Left lung (tissue), 14 donors: ENCODE data around the gene PYGM. TPM values are rescaled to one million over a fixed set of nuclear protein-coding genes. Genes with fewer than 3 reads are reported as not detected.

Source experiments
- ATAC-seq: fragments of 200-7000 bp; cut with Tn5 transposase; one replicate; pipeline ENCODE4 v1.9.1; 2020; ENCODE audit warnings: moderate library complexity
- DNase-seq, 4 donors: peaks; one replicate each; pipeline ENCODE4 v3.0.0-alpha.2; 2013 to 2020
- H3K27ac ChIP-seq, 2 donors: fragments of 200-600 bp; sonication (generic) in 1 of 2; one replicate each; pipeline versions ENCODE4 v1.5.0 to v1.8.0; 2020 to 2021
- H3K27me3 ChIP-seq, 2 donors: fragments of 200-600 bp; sonication (generic) in 1 of 2; one replicate each; pipeline versions ENCODE4 v1.5.0 to v1.8.0; 2020 to 2021
- H3K36me3 ChIP-seq, 2 donors: fragments of 200-600 bp; sonication (generic) in 1 of 2; one replicate each; pipeline versions ENCODE4 v1.5.0 to v1.8.0; 2020 to 2021
- H3K4me1 ChIP-seq, 2 donors: fragments of 200-600 bp; one replicate each; pipeline ENCODE4 v1.8.0; 2021
- H3K4me3 ChIP-seq, 2 donors: fragments of 200-600 bp; sonication (generic) in 1 of 2; one replicate each; pipeline versions ENCODE4 v1.5.0 to v1.8.0; 2020 to 2021; ENCODE audit warnings: mild to moderate bottlenecking in 1 of 2
- H3K9me3 ChIP-seq, 2 donors: fragments of 200-600 bp; sonication (generic) in 1 of 2; one replicate each; pipeline versions ENCODE4 v1.5.0 to v1.8.0; 2020 to 2021
- CTCF ChIP-seq, 2 donors: fragments of 200-600 bp; sonication (generic) in 1 of 2; IDR thresholded peaks; one replicate each; pipeline versions ENCODE4 v1.5.0 to v1.8.0; 2021; ENCODE audit warnings: antibody characterized with exemption in 2 of 2
- intact Hi-C, 2 donors: fragments of 100-400 bp; cut with DNase I; formaldehyde crosslinking; loops; one replicate each; pipeline versions ENCODE4 v1.11.2 to v1.14.2; 2022
- long read RNA-seq, 12 donors: library from polyadenylated mRNA in 2 of 12; unstranded in 2 of 12; transcript quantifications; one replicate each; pipeline ENCODE4 v2.0.0 and lab custom pipeline, GENCODE V29; 2019 to 2026
- polyA plus RNA-seq, 6 donors: library from polyadenylated mRNA; unstranded; fragments of 120-200 nt; gene quantifications; one replicate each; pipeline ENCODE4 v1.2.1, GENCODE V29; 2013; ENCODE audit not compliant: insufficient read length in 6 of 6
- total RNA-seq, 2 donors: library from RNA; stranded (reverse); fragmentation: NEBNext Ultra II Directional; extraction: Animal tissue kit (Norgen Biotek cat#: 25700); gene quantifications; one replicate each; pipeline ENCODE4 v1.2.1, GENCODE V29; 2021
- donor health status: DM: no; HTN: yes; CAD: no.
- donor health status: DM: no; HTN: no; CAD: no.

PYGM gene
- total RNA-seq: 1 to 10 TPM; 1.3 to 3.7 TPM
- polyA plus RNA-seq: 1 to 10 TPM; 2.2 to 4.4 (median 3.5) TPM
- long read RNA-seq, donor 1: 0 reads
- long read RNA-seq, donor 2: 0 reads
- long read RNA-seq, donor 3: 0 reads
- long read RNA-seq, donor 4: 0 reads
- long read RNA-seq, donor 5: 0 reads
- long read RNA-seq, donor 6: 0 reads
- long read RNA-seq, donor 7: 0 reads
- long read RNA-seq, donor 8: 0 reads
- long read RNA-seq, donor 9: 0 reads
- long read RNA-seq, donor 10, partial matches to known transcripts: 0 of 1 reads
- long read RNA-seq, donor 10, other reads (novel, unspliced or antisense): 0 of 1 reads
- long read RNA-seq, donor 11: 0 reads
- long read RNA-seq, donor 12: 0 reads

GRCh38 chr11:64759722-64760719 lies at the start of gene PYGM:
Gene PYGM (minus strand): TSS chr11:64759974. CDS start chr11:64759898, 76 bp downstream.
- peak; percentile 67 for ATAC-seq
- Histone ChIP-seq H3K27ac (peak within 1 kb of the TSS in 1 of 2 donors; percentile 41), H3K4me3 (no peak within 1 kb of the TSS), H3K9me3 (no peaks in the 10 kb centered on the region), H3K27me3 (no peaks in the 10 kb centered on the region), H3K4me1 (peaks cover 0 to 45% of the 10 kb centered on the region in 2 donors), H3K36me3 (peaks cover 5 to 31% of the 10 kb centered on the region in 2 donors)
- DNase-seq: peak; percentile 46 to 84 (median 68)
- TF ChIP-seq CTCF (IDR thresholded peaks at IDR 0.05): no peak
- intact Hi-C loops: no loop called here

- intact Hi-C loops: no loop called here
- no peaks in the 10 kb centered on the region for H3K27me3 ChIP-seq
- ATAC-seq (no peak), DNase-seq (no peak)
- H3K9me3 ChIP-seq: no peaks in the 10 kb centered on the region
- H3K27ac ChIP-seq: no peak overlapping the region
- H3K4me3 ChIP-seq: no peak overlapping the region
- TF ChIP-seq CTCF (IDR thresholded peaks at IDR 0.05): no peak
- peaks cover 0 to 32% of the 10 kb centered on the region in 2 donors for H3K36me3 ChIP-seq
- H3K4me1 ChIP-seq: peaks cover 13 to 50% of the 10 kb centered on the region in 2 donors
Observed at GRCh38 chr11:64805481-64805880, 45.7 kb upstream of the PYGM start.

GRCh38 chr11:64804346-64805210 lies 44.8 kb upstream of the PYGM start:
- Histone ChIP-seq H3K9me3 (no peaks in the 10 kb centered on the region), H3K4me1 (peaks cover 12 to 51% of the 10 kb centered on the region in 2 donors), H3K36me3 (peaks cover 0 to 39% of the 10 kb centered on the region in 2 donors), H3K4me3 (no peak overlapping the region), H3K27ac (peak overlapping the region in 1 of 2 donors; percentile 83), H3K27me3 (no peaks in the 10 kb centered on the region)
- no peak for TF ChIP-seq CTCF (IDR thresholded peaks at IDR 0.05)
- intact Hi-C loops: no loop called here
- ATAC-seq (no peak), DNase-seq (no peak)

GRCh38 chr11:64803846-64804345 lies 44.1 kb upstream of the PYGM start:
- no peak for TF ChIP-seq CTCF (IDR thresholded peaks at IDR 0.05)
- Histone ChIP-seq H3K9me3 (no peaks in the 10 kb centered on the region), H3K36me3 (peaks cover 0 to 46% of the 10 kb centered on the region in 2 donors), H3K27me3 (no peaks in the 10 kb centered on the region), H3K27ac (peak overlapping the region; percentile 68 to 83), H3K4me1 (peaks cover 8 to 45% of the 10 kb centered on the region in 2 donors), H3K4me3 (peak overlapping the region; percentile 51 to 65)
- DNase-seq (no peak), ATAC-seq (peak; percentile 14)
- intact Hi-C loops: no loop called here
